A673 (cell line): Measurements from ENCODE around the gene COPS4. TPM values are rescaled to one million over a fixed set of nuclear protein-coding genes. Genes with fewer than 3 reads are reported as not detected.
"Not testable (repeated sequence)": the region's sequence is repeated elsewhere in the genome, so short reads cannot be mapped to it uniquely, and the experiment has no call there.

Source experiments
- Bru-seq: library from RNA; stranded (reverse); fragments of 400-500 nt; gene quantifications from one replicate; lab custom pipeline; 2021; lab: Mats Ljungman, UMichigan
- BruChase-seq, 2 experiments: library from RNA; stranded (reverse); fragments of 400-500 nt; gene quantifications; one replicate each; lab custom pipeline; 2021; lab: Mats Ljungman, UMichigan
- BruUV-seq: library from RNA; stranded (reverse); fragments of 400-500 nt; replicated peaks from 2 replicates; lab custom pipeline; 2021; lab: Mats Ljungman, UMichigan
- CTCF ChIA-PET: fragments of 300-600 bp; sonication (Branson Sonifier 250); formaldehyde crosslinking; loops from one replicate; lab custom pipeline; 2022; ENCODE audit warnings: antibody characterized with exemption; lab: Charles Lee
- POLR2A ChIA-PET: fragments of 300-600 bp; sonication (Branson Sonifier 250); formaldehyde crosslinking; loops from one replicate; lab custom pipeline; 2022; ENCODE audit warnings: antibody characterized with exemption; ENCODE audit not compliant: low non-redundant PET; lab: Charles Lee
- DNase-seq: peaks from one replicate; pipeline ENCODE4 v3.0.0-alpha.2; 2015; ENCODE audit warnings: low spot score
- H3K27ac ChIP-seq: fragments of 200-600 bp; sonication (generic); 2 replicates; pipeline ENCODE4 v1.5.1; 2016; ENCODE audit warnings: mixed run types, low read depth, mild to moderate bottlenecking, mixed read lengths, antibody characterized with exemption, low read length; ENCODE audit not compliant: poor library complexity, severe bottlenecking
- H3K27me3 ChIP-seq: fragments of 200-600 bp; sonication (generic); replicated peaks from 2 replicates; pipeline ENCODE4 v1.6.1; 2017; ENCODE audit warnings: mixed run types, low read depth, mild to moderate bottlenecking, mixed read lengths, antibody characterized with exemption, low read length; ENCODE audit not compliant: insufficient read depth, poor library complexity
- H3K36me3 ChIP-seq: fragments of 200-600 bp; sonication (generic); 2 replicates; pipeline ENCODE4 v1.6.1; 2016; ENCODE audit warnings: mixed run types, mild to moderate bottlenecking, mixed read lengths, antibody characterized with exemption, low read length; ENCODE audit not compliant: insufficient read depth, poor library complexity, severe bottlenecking
- H3K4me1 ChIP-seq: fragments of 200-600 bp; sonication (generic); 2 replicates; pipeline ENCODE4 v1.6.1; 2017; ENCODE audit warnings: mixed run types, mild to moderate bottlenecking, mixed read lengths, antibody characterized with exemption, low read length; ENCODE audit not compliant: insufficient read depth, poor library complexity, severe bottlenecking
- H3K4me3 ChIP-seq: fragments of 200-600 bp; sonication (generic); 2 replicates; pipeline ENCODE4 v1.5.1; 2016; ENCODE audit warnings: low read depth, mixed run types, mild to moderate bottlenecking, mixed read lengths, low read length; ENCODE audit not compliant: poor library complexity, severe bottlenecking
- H3K9me3 ChIP-seq: fragments of 200-600 bp; sonication (generic); 2 replicates; pipeline ENCODE4 v1.6.1; 2016; ENCODE audit warnings: mixed run types, low read depth, mild to moderate bottlenecking, mixed read lengths, antibody characterized with exemption, low read length; ENCODE audit not compliant: poor library complexity, severe bottlenecking
- CTCF ChIP-seq: fragments of 300-800, 200-600 bp; sonication (generic); conservative IDR thresholded peaks from 2 replicates; pipeline ENCODE4 v1.5.1; 2017; ENCODE audit warnings: low read depth, mild to moderate bottlenecking, antibody characterized with exemption, low read length, moderate library complexity, mixed read lengths
- EZH2 ChIP-seq: fragments of 200-600 bp; sonication (generic); IDR thresholded peaks from 2 replicates; pipeline ENCODE4 v1.6.1; 2017; ENCODE audit warnings: borderline replicate concordance, low read depth, mild to moderate bottlenecking, mixed read lengths, antibody characterized with exemption, low read length; ENCODE audit not compliant: poor library complexity, severe bottlenecking
- intact Hi-C: fragments of 100-400 bp; cut with micrococcal nuclease; formaldehyde crosslinking; loops from one replicate; pipeline ENCODE4 v1.10.0; 2022; ENCODE audit not compliant: unreplicated experiment
- long read RNA-seq: library from polyadenylated mRNA; stranded (forward); transcript quantifications from one replicate; pipeline ENCODE4 v2.0.0, GENCODE V29; 2022
- total RNA-seq: library from RNA; stranded (reverse); gene quantifications from 2 replicates; pipeline ENCODE4 v1.2.3, GENCODE V29; 2021

The COPS4 gene
- 25.5 and 27.2 TPM in 2 replicates for total RNA-seq
- Bru-seq, nascent RNA: percentile 64 among the genes with signal in this experiment
- percentile 63 among the genes with signal in this experiment for BruChase-seq, experiment 1, labeled RNA remaining after a 2-hour chase
- percentile 70 among the genes with signal in this experiment for BruChase-seq, experiment 2, labeled RNA remaining after a 6-hour chase
- long read RNA-seq, transcript COPS4-201 (10 exons, 1,744 nt): major isoform, 102 of 114 reads
- long read RNA-seq, partial matches to known transcripts: 0 of 114 reads
- long read RNA-seq, other reads (novel, unspliced or antisense): 3 of 114 reads

DNA sequence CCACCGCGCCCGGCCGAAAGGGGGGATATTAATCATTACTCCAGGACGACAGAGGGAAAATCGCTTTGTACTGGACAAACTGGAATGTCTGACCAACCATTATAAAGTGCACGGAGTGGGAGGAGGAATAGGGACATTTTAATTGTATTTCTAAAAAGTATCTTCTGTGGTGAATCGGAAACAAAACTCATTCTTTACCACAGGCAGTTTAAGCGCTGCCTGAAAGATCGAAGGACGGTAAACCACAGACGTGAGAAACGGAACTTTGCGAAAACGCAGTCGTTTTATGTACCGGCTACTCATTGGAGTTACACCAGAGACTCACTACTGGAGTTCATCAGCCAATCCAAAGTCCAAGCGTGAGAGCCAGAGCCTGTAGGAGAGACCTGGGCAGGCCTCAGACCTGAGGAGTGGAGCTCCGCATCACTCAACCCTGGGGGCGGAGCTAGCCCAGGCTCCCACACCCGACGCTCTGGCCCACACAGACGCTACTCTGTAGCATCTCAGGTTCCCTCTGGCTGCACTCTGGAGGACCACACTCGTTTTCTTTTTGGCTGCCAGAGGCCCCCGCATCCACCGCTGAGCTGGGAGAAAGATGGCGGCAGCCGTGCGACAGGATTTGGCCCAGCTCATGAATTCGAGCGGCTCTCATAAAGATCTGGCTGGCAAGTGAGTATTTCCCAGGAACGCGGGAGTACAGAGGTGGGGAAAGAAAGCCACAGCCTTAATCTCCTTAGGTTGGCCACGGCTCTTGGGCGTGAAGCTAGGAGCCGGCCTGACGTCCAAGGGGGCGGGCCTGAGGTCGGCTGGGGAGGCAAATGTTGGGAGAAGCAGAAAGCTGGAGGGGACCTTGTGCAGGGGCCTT is at the start of gene COPS4:
Gene COPS4, plus strand, starts transcription at position 554 of the 865 bp plus-strand sequence. Its CDS starts 42 bp downstream, at position 596.
- ChIA-PET POLR2A (interaction anchor here (0.7 kb wide), 1 partner anchor 134 kb away, joined by 14 read pairs; no protein-coding TSS in a partner anchor), CTCF (interaction anchor here (0.5 to 0.7 kb wide), 3 partner anchors 23 to 37 kb away, joined by 4 to 5 read pairs (median 5); no protein-coding TSS in a partner anchor)
- H3K36me3 ChIP-seq: no peaks in the 10 kb centered on the region
- H3K9me3 ChIP-seq: no peaks in the 10 kb centered on the region
- no peaks in the 10 kb centered on the region for H3K4me1 ChIP-seq
- H3K27ac ChIP-seq: peak within 1 kb of the TSS; percentile 87
- peak within 1 kb of the TSS; percentile 77 for H3K4me3 ChIP-seq
- no peaks in the 10 kb centered on the region for H3K27me3 ChIP-seq
- BruUV-seq: no TSS peak
- peak; percentile 98 for DNase-seq
- TF ChIP-seq EZH2: no peak
- no peak for TF ChIP-seq CTCF
- intact Hi-C loops: loop anchor here (2.0 kb wide), 1 partner anchor 20 kb away; no protein-coding TSS in a partner anchor

DNA sequence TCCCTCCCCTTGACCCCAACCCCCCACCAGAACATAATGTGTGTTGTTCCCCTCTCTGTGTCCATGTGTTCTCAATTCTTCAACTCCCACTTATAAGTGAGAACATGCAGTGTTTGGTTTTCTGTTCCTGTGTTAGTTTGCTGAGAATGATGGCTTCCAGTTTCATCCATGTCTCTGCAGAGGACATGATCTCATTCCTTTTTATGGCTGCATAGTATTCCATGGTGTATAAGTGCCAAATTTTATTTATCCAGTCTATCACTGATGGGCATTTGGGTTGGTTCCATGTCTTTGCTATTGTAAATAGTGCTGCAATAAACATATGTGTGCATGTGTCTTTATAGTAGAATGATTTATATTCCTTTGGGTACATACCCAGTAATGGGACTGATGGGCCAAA is 47.5 kb upstream of the COPS4 start:
- CTCF ChIA-PET, H3K36me3 ChIP-seq, H3K4me1 ChIP-seq, H3K27me3 ChIP-seq, H3K27ac ChIP-seq, BruUV-seq, DNase-seq, H3K4me3 ChIP-seq, H3K9me3 ChIP-seq, POLR2A ChIA-PET, intact Hi-C loops: not testable (repeated sequence)

- Histone ChIP-seq H3K4me3 (no peak overlapping the region), H3K4me1 (no peaks in the 10 kb centered on the region), H3K27me3 (no peaks in the 10 kb centered on the region), H3K9me3 (no peaks in the 10 kb centered on the region), H3K36me3 (no peaks in the 10 kb centered on the region), H3K27ac (no peak overlapping the region)
- ChIA-PET POLR2A (no interaction called here), CTCF (no interaction called here)
- no TSS peak for BruUV-seq
- TF ChIP-seq CTCF: no peak
- TF ChIP-seq EZH2: no peak
- DNase-seq: no peak
- intact Hi-C loops: no loop called here
Measured at GRCh38 chr4:82988323-82988832, 46.6 kb upstream of the COPS4 start.
